ENCODE measurements around the gene ADCY4.

DNA sequence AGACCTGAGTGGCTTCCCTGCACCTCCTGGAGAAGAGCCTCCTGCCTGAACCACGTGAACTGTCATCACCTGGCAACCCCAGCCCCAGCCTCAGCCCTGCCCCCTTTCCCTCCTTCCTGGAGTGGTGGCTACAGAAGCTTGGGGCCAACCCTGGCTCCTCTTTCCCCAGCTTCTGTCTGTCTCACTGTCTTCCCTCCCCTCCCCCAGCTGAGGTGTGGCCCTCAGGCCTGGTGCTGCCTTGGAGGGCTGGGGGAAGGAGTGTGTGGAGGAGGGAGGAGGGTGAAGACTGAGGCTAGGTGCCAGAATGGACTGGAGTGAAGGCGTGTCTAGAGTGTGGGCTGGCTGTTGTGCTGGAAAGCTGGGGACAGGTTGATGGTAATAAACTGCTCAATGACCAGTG, 42.8 kb upstream of the ADCY4 start:
- TF ChIP-seq, protein P1, sequence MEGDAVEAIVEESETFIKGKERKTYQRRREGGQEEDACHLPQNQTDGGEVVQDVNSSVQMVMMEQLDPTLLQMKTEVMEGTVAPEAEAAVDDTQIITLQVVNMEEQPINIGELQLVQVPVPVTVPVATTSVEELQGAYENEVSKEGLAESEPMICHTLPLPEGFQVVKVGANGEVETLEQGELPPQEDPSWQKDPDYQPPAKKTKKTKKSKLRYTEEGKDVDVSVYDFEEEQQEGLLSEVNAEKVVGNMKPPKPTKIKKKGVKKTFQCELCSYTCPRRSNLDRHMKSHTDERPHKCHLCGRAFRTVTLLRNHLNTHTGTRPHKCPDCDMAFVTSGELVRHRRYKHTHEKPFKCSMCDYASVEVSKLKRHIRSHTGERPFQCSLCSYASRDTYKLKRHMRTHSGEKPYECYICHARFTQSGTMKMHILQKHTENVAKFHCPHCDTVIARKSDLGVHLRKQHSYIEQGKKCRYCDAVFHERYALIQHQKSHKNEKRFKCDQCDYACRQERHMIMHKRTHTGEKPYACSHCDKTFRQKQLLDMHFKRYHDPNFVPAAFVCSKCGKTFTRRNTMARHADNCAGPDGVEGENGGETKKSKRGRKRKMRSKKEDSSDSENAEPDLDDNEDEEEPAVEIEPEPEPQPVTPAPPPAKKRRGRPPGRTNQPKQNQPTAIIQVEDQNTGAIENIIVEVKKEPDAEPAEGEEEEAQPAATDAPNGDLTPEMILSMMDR (IDR thresholded peaks at IDR 0.05): no peak
- no peak for TF ChIP-seq POLR2A (IDR thresholded peaks at IDR 0.05)
